Dermis blood vessel endothelial cell (primary cell): ENCODE measurements around the gene HOMER3. TPM values are rescaled to one million over a fixed set of nuclear protein-coding genes. Genes with fewer than 3 reads are reported as not detected.

ENCODE experiments used
- DNase-seq: peaks from one replicate; pipeline ENCODE4 v3.0.0; 2010
- total RNA-seq: library from RNA; depleted of rRNA; stranded (reverse); fragments of >200 nt; gene quantifications from 2 replicates; pipeline ENCODE4 v1.2.3, GENCODE V29; 2014

Gene HOMER3
- total RNA-seq, 1 donor from 2014 or later: 272 TPM

DNA sequence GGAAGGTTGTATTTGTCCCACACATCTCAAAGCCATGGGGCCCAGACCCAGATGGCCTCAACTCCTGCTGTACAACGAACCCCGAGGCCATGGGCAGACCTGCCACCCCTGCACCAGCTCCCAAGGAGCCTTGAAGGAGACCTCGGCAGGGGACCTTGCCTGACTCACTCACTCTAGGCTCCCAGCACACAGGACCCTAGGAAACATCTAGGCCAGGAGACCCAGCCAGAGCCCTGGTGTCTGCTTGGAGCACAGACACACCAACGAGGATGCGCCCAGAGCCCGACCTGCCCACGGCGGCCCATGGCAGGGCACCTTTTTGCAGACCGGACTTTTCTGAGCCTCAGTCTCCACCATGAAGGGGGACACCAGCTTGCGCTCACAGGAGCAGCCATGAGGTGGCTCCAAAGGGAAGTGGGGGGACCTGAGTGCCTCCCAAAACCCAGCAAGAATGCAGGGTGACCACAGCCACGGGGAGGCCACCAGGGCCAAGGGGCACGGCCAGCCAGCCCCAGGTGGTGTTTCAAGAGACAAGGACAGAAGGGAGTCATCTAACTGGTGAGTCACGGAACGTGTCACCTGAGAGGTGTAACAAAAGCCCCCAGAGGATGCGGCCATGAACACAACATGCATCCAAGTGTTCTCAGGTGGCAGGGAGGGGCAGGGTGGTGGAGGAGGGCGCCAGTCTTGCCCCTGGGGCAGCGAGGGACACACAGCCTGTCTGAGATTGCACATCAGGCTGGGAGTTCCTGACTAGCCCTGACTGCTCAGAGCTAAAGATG, 40.1 kb downstream of the HOMER3 start:
- no peak for DNase-seq

DNA sequence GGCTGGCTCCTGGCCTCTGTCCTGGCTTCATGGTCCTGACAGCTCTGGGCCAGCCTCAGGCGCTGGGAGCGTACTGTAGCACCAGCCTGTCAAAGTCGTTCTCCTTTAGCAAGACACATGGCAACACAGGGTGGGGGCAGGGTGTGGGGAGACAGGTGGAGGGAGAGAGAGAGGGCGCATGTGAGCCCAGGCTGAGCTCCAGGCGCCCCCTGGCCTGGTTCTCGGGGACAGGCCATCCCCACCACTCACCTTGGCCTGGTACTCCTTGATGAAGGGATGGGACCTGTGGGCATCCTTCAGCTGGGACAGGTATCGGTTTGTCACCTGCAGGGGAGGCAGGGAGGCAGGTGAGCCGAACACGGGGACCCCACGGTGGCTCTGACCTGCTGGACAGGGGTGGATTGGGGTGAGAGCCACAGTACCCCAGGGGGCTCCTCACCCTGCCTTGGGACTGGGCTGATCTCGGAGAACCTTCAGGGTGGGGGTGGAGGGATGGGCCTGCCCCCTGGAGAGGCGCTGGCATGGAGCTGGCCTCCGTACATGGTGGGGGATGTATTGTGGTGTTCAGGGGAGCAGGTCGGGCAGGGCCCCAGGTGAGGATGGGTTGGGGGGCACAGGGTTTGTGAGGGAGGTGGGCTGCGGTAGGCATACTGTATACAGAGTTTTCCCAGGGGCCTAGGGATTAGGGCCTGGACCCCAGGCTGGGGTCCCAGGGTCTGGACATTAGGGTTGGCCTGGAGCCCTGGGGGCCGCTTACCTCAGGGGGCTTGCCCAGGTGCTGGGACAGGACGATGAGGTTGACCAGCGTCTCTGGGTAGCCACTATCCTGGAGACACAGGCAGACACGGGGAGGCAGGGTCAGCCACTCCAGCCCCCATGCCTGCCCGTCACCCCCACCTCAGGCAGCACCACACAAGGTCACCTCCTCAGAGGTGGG, 41.1 kb downstream of the HOMER3 start:
- DNase-seq: no peak

DNA sequence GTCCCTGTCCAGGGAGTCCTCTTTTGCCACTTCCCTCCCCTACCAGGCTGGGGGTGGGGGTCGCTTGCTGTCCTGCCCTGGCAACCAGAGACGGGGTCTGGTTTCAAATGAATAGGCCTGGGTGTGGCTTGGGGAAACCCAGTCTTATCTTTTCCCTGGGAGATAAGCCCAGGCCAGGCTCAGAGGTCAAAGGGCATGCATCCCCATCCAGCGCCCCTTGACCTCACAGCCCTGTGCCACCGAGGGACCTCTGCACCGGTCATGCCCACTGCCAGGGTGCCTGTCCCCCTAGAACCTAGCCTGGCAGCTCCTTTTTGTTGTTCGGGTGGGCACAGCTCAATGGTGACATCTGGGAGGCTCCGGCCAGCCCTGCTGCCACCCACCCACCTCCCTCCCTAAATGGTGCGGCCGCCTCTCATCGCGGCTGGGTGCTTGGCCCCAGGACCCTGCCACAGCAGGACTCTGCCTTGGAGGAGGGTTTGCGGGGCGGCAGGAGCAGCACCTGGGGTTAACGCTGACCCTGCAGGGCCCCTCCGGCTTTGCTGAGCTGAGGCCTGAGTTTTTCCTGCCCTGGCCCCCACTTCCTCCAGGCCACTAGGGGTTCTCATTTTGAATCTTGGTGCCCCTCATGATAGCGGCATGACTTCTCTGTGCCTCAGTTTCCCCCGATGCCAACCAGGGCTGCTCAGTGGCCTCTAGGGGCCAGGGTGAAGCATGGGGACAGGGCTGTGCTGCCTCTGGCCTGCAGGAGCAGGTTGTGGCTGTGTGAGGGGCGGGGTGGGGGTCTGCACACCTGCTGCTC, 42.2 kb downstream of the HOMER3 start:
- no peak for DNase-seq

DNA sequence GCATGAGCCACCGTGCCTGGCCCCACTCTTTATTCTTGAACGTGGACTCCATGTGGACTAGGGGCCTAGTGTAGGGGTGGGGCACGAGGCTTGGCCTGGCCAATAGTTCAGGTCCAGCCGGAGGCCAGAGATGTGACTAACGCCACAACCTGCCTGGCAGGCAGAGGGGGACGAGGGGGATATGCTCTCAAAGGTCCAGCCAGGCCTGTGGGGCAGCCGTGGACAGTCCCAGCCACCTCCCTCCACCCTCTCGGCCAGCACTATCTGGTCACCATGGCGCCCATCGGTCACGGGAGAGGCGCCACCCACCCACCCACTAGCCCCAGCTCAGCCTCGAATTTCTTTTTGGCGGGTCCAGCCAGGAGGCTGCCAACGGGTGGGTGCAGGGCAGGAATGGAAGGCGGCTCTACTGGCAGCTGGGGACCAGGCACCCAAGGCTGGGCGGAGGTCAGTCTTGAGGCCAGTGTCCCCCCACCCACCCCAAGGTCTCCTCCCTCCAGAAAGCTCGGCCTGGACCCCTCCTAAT, 42.9 kb downstream of the HOMER3 start:
- DNase-seq: no peak

DNA sequence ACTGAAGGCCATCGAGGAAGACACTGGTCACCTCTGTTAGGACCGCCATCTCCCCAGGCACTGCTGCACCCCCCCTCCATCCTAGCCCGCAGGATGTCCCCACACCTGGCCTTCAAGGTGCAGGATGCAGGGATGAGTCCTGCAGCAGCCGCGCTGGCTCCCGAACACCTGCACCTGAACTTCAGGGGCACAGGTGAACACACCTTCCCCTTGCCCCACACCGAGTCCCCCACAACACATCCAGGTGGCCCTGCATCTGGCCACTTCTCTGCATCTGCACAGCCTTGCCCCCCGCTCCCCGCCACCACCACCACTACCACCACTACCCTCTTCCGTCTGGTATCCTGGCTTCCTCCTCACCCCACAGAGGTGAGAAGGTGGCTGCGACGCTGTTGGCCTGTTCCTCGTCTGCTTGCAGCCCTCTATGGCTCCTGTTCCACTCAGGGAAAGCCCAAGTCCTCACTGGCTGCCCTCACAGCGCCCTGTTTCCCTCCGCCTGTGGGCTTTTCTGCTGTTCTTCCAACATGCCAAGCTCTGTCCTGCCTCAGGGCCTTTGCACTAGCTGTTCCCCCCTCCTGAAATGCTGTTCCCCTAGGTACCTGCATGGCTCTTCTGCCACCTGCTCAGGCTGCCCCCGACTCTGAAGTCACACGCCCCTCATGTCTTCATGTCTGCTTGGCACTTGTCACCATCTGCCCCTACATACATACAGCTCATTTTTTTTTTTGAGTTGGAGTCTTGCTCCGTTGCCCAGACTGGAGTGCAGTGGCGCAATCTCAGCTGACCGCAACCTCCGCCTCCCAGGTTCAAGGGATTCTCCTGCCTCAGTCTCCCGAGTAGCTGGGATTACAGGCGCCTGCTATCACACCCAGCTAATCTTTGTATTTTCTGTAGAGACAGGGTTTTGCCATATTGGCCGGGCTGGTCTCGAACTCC, 43.7 kb downstream of the HOMER3 start:
- no peak for DNase-seq

DNA sequence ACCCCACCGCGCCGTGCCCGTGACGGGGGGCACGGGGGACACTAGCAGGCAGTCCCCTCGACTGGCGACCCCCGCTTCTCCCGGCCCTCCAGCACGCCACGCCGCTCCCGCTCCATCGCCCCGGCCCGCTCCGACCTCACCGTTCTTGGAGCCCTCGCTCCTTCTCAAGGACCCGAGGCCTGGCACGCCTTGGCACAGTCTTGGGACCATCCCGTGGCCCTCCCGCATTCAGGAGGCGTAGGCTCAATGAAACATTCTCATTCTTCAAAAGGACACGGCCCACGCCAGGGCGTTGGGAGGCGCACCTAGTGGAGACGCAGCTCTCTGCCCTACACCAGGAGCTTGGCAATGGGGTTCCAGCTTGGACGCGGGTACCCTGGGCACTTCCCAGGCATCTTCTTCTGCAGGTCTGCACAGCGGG, 44.6 kb downstream of the HOMER3 start:
- DNase-seq: peak; percentile 37

DNA sequence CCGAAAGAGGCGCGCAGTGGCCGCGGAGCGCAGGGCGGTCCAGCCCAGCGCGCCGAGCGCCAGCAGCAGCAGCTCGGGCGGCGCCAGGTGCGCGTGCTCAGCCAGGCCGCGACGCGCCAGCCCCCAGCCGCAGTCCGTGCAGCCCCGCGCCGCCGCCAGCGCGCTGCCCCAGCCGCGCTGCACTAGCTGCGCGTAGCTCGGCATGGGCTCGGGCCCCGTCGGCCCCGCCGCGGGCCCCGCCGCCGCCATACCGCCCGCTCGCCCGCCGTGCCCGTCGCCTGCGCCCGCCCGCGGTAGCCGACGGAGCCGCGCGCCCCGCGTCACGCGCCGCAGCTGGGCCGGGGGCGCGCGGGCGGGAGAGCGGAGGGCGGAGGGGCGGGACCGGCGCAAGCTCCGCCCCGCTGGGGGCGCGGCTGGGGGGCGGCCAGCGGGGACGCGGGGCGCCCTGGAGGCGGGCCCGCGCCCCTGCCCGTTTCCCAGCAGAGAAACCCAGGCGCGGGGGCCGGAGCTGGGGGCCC, 45.1 kb downstream of the HOMER3 start, which contains the start of gene CERS1:
CERS1 (minus strand) TSS at position 335 of the 518 bp plus-strand sequence; CDS start at position 249, 86 bp downstream.
- peak; percentile 35 for DNase-seq

DNA sequence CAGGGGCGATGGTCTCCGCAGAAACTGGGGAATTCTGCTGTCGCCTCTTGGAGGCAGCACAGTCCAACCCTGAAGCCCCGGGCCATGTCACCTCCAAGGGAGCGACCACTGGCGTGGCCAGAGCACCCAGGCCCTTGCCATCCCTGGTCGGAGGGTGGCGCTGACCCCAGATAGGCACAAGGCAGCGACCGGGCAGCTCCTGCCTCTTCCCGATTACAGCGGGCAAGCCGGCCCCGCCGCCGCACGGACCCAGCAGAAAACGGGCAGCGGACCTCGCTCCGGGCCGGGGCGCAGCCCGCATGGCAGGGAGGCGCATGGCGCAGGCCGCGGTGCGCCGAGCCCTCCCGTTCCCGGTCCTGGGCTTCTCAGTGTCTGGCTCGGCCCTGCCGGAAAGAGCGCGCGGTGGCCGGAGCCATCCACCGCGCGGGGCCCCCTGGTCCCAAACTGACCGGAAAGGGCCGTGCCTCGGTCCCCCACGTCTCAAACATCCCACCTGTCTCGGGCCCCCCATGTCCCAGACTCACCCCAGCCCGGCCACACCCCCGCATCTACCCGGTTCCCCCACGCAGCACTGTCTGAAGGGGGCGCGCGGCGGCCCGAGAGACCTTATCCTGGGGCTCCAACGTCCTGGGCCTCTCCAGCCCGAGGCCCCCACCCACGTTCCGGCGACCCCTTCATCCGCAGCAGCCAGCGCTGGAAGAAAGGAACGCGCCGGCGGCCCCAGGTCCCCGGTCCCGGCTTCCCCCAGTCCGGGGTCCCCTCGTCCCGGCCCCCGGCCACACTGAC, 45.8 kb downstream of the HOMER3 start:
- DNase-seq: peak; percentile 66

DNA sequence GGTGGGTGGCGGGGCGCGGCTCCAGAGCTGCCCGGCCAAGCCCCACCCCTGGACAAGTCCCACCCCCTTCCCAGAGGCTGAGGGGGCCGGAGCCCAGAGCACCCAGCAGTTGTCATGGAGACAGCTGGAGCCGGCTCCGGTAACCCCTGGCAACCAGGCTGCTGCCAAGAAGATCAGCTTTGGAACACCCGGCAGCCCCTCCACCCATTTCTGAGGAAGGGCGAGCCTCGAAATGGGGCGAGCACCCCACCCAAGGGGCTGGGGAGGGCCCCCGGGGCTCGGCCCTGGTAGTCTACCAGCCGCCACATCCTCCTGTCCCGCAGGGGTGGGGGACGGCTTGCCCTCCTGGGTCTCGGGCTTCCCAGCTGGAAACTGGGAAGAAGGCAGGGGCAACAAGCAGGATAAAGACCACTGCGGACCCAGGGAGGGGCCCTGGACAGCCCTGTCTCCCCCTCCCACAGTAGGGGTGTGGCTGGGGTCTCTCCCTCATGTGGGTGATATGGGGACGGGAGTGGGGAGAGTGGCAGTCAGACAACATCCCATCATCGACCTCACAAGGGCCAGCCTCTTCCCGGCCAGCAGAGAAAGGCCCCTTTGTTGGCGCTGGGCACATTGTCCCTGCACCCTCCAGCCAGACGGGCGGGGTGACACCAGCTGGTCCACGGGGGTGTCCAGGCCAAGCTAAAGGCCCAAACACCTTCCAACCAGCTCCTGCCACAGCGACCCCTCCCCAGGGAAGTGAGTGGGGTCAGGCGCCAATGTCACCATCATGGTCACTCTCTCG, 46.6 kb downstream of the HOMER3 start:
- DNase-seq: no peak

DNA sequence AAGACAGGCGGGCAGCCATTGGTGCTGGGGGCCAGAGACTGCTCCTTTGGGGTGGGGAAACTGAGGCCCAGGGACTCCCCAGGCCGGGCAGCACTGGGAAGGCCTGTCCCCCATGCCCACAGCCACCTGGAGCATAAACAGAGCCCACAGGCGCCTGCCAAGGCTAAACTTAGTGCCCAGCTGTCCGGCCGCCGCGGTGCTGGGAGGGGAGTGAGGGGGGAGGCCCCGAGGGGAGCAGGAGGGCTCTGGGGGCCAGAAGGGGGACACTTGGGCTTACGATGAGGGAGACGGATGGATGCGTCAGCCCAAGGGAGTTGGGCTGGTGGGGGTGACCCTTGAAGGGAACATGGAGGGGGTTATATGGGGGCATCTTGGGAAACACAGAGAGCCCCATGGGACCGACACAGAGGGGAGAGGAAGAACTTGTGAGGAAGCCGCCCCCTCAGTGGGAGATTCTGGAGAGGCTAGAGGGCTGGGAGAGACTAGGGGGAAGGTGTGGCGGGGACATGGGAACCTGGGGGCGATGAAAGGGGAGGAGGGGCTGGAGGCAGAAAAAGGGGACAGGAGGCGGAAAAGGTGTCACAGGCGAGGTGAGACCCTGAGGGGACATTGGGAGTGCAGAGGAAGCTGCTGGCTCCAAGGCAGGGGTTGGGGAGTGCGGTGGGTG, 47.3 kb downstream of the HOMER3 start:
- no peak for DNase-seq

DNA sequence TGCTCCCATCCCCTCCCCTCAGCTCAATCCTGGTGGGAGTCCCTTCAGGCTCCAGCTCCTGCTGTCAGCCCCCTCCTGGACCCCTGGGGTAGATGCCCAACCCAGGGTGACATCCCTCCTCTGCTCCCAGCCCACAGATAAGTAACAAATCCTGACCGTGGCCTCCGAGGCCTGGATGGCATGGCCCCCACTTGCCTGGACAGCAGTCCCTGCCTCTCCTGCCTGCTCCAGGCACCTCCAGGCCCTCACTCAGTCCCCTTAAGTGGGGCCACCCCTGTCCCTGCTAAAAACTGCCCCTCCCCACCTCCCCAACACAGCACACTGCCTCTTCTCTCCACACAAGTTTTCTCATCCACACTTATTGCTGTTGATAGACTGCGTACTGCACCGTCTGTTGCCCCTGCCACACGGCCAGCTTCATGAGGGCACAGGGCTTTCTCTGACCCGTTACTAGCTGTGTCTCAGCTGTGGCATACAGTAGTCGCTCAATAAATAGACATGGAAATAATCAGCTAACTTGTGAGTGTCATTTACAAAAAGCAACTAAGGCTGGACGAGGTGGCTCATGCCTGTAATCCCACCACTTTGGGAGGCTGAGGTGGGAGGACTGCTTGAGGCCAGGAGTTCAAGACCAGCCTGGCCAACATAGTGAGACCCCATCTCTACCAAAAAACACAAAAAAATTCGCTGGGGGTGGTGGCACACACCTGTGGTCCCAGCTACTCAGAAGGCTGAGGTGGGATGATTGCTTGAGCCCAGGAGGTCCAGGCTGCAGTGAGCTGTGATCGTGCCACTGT, 50.9 kb downstream of the HOMER3 start:
- DNase-seq: no peak

DNA sequence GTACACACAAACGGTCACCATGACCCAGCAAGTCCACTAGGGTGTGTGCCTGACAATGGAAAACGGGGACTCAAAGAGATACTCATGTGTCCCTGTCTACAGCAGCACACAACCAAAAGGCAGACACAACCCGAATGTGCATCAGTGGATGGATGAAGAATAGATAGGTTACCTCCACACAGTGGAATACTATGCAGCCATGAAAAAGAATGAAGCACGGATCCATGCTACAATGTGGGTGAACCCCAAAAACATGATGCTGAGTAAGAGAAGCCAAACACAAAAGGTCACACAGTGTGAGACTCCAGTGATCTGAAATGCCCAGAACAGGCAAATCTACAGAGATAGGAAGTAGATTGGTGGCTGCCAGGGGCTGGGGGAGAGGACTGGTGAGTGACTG, 54.0 kb downstream of the HOMER3 start:
- no peak for DNase-seq

DNA sequence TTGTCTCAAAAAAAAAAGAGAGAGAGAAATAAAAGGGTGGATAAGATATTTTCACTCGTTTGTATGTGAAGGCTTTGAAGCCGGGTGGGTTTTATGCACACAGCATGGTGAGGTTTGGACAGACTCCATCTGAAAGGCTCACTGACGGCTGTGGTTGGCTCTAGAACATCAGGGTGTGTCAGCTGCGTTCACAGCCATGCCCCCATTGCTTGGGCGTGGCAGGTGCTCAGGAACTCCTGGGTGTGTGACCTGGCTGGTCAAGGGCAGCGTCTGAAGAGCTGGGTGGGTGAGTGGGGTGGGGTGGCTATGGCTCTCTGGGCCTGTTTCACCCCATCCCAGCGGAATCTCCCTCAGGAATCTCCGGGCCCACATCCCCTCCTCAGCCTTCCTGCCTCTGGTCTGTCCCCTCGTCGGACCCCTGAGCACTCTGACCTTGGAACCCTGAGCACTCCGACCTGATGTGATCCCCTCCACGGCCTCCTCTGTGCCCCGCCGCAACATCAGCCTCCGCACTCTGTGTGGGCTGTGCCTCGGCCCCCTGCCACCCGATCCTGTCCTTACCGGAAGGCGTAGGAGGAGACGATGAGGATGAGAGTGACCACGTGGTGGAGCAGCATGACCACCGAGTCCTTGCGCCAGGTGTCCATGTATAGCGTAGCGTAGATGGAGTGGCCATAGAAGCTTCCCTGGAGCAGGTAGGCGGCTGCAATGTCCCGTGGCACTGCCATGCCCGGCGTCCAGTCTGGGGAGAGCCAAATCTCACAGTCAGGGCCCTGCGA, 57.3 kb downstream of the HOMER3 start:
- DNase-seq: no peak

DNA sequence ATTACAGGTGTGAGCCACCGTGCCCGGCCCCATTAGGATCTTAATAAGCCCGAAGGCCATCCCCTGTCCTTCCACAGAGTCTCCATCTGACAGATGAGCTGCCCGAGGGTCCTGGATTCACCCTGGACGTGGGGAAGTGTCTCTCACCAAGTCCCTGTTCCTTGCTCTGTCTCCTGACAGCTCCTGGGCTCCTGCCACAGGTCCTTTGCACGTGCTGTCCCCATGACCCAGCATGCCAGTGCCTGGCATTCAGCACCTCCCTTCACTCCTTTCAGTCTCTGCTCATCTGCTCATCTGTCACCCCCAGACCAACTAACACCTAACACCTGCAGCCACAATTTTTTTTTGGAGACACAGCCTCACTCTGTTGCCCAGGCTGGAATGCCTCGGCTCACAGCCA, 59.5 kb downstream of the HOMER3 start:
- no peak for DNase-seq

DNA sequence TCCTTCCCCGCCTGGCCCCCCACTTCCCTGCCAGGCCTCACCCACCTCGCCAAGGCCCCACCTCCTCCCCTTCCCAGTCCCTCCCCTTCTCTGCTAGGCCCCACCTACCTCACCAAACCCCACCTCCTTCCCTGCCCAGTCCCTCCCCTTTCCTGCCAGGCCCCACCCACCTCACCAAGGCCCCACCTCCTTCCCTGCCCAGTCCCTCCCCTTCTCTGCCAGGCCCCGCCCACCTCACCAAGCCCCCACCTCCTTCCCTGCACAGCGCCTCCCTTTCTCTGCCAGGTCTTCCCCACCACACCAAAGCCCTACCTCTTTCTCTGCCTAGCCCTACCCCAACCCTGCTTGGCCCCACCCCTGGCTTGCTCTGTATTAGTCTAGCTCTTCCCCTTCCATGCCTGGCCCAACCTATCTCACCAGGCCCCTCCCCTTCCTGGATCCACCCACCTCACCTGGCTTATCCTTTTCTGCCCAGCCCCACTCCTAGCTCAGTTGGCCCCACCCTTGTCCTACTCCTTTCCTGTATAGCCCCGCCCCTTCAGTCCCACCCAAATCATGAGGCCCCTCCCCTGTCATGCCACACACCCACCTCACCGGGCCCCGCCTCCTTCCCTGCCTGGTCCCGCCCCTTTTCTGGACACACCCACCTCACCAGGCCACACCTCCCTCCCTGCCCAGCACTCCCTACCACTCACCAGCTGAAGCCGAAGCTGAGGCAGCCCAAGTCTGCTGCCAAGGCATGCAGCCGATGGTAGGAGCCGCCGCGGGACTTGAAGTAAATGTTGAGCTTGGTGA, 61.2 kb downstream of the HOMER3 start:
- DNase-seq: peak; percentile 49
